ENCODE measurements around the gene SFXN2.
"Not testable (repeated sequence)": the region's sequence is repeated elsewhere in the genome, so short reads cannot be mapped to it uniquely, and the experiment has no call there.

The SFXN2 gene

DNA sequence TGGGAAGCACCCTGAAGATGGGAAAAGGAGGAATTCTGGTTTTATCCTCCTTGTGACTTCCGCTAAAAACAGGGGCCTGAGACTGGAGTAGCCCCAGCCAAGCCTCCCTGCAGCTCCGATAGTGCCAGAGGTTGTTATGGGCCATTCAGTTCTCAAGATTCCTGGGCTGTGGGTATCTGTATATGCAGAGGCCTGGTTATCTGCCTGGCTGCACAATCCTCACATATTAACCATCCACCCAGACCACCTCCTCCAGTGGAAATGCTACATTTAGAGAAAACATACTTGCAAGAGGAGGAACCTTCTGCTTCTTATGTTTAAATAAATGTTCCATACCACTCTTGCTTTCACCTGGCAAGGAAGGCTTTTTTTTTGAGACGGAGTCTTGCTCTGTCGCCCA lies 34.8 kb upstream of the SFXN2 start:
- no peak for DNase-seq (ENCODE audit: low read depth in 3 of 3)

DNA sequence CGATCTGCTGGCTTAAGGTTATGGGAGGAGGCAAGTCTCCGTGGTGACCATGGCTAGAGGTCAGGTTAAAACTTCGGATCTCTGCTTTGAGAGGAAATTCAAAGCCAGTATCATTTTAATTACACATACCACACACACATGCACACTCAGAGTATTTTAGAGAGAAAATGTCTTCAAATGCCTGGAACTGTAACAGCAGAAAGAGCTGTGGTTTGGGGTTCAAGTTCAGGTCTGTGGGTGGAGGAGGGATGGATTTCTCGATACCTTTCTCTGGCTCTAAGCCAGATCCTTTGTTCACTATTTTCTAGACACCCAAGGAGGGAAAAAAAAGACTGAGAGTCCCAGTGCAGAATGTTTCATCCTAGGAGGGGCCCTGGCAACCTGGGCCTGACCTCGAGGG lies 32.7 kb upstream of the SFXN2 start:
- no peak for DNase-seq (ENCODE audit: low read depth in 3 of 3)

DNA sequence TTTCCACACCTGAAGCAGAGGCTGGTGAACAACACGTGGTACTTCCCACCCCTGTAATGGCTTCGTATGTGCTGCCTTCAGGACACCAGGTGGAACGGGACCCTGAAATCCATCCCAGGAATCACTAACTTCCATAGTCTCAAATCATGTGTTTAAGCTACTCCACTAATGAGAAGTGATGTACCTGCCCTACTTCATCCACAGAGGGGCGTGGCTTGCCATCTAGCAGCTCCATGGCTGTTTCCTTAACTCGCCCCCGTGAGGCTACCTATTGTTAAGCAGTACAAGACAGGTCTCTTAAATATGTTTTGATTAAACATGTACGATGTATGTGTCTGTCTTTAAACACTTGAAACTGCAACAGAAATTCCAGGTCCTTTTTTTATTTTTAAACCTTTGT lies 32.0 kb upstream of the SFXN2 start:
- DNase-seq (ENCODE audit: low read depth in 3 of 3) = no peak

DNA sequence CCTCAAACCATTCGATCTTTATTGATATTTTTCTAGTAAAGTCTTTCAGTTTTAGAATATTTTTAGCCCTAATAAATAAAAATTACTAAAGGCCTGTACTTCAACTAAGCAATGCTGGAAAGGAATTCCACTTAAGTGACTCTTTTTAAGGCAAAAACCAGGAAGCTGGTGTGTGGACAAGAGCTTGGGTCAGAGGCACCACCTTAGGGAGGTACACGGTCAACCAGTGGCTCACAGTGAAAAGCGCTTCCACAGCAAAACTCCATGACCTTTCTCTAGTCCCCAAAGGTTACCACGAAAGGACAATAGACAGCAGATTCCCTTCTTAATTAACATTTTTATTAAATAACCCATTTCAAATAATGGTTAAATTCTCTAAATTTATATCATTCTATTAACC lies 31.5 kb upstream of the SFXN2 start:
- no peak for DNase-seq (ENCODE audit: low read depth in 3 of 3)

- no peak for DNase-seq (ENCODE audit: low read depth in 3 of 3)
Measured at GRCh38 chr10:102683736-102684135, 30.7 kb upstream of the SFXN2 start.

DNA sequence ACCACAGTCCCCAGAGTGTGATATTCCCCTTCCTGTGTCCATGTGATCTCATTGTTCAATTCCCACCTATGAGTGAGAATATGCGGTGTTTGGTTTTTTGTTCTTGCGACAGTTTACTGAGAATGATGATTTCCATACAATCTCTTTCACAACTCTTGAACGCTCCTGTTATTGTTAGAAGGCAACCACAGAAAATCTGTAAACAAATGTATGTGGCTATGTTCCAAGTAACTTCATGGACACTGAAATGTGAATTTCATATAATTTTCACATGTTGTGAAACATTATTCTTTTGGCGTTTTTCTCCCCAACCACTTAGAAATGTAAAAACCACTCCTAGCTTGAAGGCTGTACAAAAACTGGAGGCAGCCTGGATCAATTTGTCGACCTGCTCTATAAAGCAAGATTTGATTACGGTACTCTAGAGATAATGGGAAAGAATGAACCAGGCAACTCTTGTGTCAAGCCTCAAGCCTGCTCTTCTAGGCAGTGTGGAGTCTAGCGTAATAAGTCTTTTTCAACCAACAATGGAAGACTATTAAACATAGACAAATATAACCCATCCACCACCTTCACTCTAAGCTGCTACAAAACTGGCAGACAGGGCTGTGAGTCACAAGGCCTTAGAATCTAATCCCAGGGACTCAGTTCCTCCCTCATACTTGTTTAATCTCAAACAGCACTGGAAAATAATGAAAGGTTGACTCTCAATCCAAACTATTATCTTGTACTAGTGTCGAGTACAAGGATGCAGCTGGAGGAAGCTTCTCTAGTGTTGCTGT lies 23.0 kb upstream of the SFXN2 start:
- DNase-seq (ENCODE audit: low read depth in 3 of 3) = no peak

- DNase-seq (ENCODE audit: low read depth in 3 of 3) = not testable (repeated sequence)
Measured at GRCh38 chr10:102695401-102695800, 19.0 kb upstream of the SFXN2 start.

- no peak for DNase-seq (ENCODE audit: low read depth in 3 of 3)
Measured at GRCh38 chr10:102696736-102697135, 17.7 kb upstream of the SFXN2 start.

DNA sequence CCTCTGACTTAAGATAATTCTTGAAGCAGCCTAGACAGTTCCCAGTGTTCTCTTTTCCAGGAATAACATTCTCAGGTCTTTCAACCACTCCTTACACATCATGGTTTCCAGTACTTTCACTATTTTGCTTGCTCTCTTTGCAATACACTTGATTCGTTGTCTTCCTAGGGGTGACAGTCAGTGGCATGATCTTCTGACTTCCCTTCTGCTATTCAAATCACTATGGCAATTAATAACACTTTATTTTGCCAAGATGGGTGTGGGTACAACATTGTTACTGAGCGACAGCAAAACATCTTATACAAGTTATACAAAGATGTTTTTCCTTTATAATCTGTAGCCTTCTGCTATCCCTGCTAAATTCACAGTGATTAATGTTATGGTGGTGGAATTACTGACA lies 15.5 kb upstream of the SFXN2 start:
- DNase-seq (ENCODE audit: low read depth in 3 of 3) = no peak

DNA sequence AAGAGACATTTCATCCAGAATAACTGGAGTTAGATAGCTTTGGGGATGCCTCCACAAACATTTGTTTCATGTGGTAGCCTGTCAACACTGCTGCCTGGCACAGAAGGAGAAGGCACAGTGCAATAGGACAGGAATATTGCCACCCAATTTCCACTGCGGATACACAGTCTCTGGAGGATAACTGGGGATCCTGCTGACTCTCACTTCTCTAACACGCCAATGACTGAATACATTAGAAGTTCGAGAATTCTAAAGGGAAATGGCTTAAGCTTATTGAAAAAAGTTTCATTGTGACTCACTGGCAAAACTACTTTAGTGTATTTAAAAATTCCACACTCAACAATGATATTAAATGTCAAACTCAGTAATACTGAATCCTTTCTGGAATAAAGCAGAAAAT lies 13.2 kb upstream of the SFXN2 start:
- no peak for DNase-seq (ENCODE audit: low read depth in 3 of 3)

DNA sequence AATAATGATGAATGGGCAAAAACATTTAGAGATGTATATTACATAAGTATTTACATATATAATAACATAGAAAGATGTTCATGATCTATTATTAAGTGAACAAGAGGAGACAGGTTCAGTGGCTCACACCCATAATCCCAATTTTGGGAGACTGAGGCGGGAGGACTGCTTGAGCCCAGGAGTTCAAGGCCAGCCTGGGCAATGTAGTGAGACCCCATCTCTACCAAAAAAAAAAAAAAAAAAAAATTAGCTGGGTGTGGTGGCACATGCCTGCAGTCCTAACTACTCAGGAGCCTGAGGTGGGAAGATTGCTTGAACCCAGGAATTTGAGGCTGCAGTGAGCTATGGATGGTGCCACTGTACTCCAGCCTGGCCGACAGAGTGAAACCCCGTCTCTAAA lies 12.6 kb upstream of the SFXN2 start:
- no peak for DNase-seq (ENCODE audit: low read depth in 3 of 3)

DNA sequence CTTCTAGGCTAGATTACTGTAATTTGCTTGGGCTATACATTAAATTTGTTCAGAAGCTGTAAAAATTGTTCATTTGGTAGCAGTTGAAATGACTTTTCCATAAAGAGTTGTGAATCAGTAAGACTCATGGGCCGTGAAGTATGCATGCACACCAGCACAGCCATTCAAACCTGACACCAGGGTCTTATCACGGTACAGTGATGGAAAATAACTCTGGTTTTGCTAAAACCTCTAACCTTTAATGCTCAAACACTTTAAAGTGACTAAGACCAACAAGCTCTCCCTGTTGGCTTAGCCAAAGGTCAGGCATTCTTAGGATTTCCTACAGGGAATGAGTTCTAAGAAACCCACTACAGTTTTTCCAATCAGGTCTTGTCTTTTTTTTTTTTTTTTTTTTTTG lies 11.7 kb upstream of the SFXN2 start:
- DNase-seq (ENCODE audit: low read depth in 3 of 3) = no peak

- DNase-seq (ENCODE audit: low read depth in 3 of 3) = no peak
Measured at GRCh38 chr10:102704915-102705314, 9.5 kb upstream of the SFXN2 start.

GRCh38 chr10:102705531-102705930 lies 8.9 kb upstream of the SFXN2 start:
- DNase-seq (ENCODE audit: low read depth in 3 of 3) = no peak

DNA sequence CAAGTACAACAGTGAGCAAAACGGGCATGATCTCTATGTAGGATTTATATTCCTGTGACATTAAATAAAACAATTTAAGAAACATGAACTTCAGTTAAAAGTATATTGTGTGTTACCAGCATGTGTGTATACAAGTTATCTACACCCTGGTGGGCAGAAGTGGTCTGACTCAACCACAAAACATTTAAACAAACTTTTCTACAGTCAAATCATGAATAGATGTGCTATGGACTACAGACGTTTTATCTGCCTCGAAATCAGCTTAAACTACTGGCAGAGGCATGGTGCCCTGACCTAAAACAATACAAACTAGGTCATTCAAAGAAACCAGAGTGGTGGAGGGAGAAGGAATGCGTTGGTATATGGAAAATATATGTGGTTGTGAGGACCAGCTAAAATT lies 3.8 kb upstream of the SFXN2 start:
- no peak for DNase-seq (ENCODE audit: low read depth in 3 of 3)

DNA sequence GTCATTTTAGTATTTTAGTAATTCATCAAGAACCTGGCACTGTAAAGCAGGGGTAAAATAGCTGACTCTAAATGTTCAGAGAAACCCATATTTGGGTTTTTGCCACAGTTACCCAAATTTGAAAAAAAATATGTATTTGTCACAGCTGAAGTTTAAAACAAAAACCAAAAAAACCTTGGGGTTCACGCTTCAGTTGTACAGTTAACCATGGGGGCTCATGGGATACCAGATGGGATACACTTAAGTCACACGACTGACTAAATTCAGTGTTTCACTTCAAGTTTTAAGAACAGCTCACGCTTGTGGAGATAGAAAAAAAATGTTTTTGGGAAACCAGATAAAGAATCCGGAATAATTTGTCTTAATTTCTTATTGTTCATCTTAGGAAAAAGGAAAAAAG lies 2.3 kb upstream of the SFXN2 start:
- DNase-seq (ENCODE audit: low read depth in 3 of 3) = no peak

GRCh38 chr10:102712843-102713538 lies 1.4 kb upstream of the SFXN2 start:
- no peak for DNase-seq (ENCODE audit: low read depth in 3 of 3)

GRCh38 chr10:102713539-102713813 lies 960 bp upstream of the SFXN2 start:
- peak in 2 of 3 experiments; percentile 22 to 36 for DNase-seq (ENCODE audit: low read depth in 3 of 3)

DNA sequence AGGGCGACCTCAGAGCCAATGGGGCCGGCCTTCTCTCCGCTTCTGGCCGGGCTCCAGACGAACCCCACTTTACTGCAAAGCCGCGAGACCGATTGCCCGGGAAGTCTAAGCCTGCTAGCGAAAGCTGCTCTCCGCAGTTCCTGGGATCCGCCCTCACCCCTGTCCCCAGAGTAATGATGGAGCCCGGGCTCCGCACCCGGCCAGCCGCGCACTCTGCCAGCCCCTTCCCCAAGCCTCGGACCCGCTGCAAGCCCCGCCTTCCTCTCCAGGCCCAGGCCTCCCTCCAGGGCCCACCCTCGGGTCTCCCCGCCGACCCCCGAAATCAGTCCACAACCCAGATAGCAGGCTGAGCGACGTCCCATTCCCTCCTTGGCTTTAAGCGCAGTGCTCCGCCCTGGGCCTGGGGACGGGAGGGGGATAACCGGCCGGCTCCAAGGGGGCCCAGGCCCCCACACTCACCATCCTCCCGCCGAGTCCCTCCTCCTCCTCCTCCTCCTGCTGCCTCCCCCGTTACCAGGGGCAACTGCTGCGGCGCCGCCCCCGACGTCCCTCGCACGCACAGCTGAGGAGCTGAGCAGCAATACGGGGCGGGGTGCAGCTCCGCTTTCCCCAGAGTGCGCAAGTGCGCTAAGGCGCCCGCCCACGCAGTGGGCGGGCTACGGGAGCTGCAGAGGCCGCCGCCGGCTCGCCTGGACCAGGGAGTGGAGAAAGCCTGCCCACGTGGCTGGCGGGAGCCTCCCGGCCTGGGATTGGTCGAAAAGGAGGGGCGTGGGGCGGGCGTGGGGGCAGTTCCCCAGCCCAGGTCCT lies 419 bp upstream of the SFXN2 start, which contains the start of gene ARL3:
Gene ARL3 (minus strand): TSS at position 584 of the 807 bp plus-strand sequence. CDS start 122 bp downstream, at position 462.
- peak; percentile 89 to 94 (median 94) for DNase-seq (ENCODE audit: low read depth in 3 of 3)

DNA sequence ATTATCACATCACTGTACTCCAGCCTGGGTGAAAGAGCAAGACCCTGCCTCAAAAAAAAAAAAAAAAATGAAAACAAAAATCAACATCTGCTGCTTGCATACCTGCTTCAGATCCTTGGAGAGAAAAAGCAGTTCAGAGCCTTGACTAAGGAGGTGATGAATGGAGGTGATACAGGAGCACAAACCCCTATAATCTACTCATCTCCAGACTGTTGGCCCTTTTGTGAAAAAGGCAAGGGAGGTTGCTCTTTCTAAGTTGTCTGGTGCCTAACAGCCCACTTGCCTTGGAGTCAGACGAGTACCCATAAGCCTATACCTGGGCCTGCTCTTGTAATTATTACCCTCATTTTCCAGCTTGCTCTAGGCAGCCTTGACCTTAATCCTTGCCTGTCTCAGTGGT lies 1.4 kb downstream of the SFXN2 start:
- no peak for DNase-seq (ENCODE audit: low read depth in 3 of 3)

- DNase-seq (ENCODE audit: low read depth in 3 of 3) = not testable (repeated sequence)
Measured at GRCh38 chr10:102716900-102717565, 2.6 kb downstream of the SFXN2 start.

DNA sequence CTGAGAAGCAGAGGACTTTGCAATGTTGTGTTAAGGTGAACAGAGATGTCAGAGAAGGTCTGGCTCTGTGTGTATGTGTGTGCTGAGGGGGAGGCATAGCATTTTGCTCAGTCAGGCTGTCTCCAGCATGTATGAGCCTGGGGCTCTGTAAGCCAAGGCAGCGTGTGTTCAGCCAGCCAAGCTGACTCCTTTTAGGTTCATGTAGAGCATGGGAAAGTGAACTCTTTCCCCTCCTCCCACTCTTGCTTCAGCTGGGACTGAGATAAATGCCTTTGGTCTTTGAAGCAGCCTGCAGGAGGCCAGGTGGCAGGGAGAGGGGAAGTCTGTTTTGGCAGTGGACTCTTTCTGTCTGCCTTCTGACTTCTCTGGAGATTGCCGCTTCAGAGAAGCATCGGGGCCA lies 3.8 kb downstream of the SFXN2 start:
- no peak for DNase-seq (ENCODE audit: low read depth in 3 of 3)
